T-helper 17 cell (primary cell): Measurements from ENCODE around the gene C7orf57. TPM values are rescaled to one million over a fixed set of nuclear protein-coding genes. Genes with fewer than 3 reads are reported as not detected.

ENCODE experiments used
- ATAC-seq: fragments of 150-1000 bp; cut with Tn5 transposase; 2 replicates; pipeline ENCODE4 v1.10.0; 2021; ENCODE audit warnings: mild to moderate bottlenecking, moderate library complexity
- DNase-seq, 3 donors: peaks; one replicate each; pipeline versions ENCODE4 v3.0.0 to v3.0.0-alpha.2; 2020 to 2021
- H3K9me3 ChIP-seq: one replicate; pipeline ENCODE4 v1.7.0; 2013; ENCODE audit warnings: low read length, mild to moderate bottlenecking; ENCODE audit not compliant: control insufficient read depth, poor library complexity, severe bottlenecking
- H3K27ac Mint-ChIP-seq: one replicate; pipeline ENCODE4 v1.8.0; 2022; ENCODE audit warnings: mild to moderate bottlenecking, moderate library complexity, mixed read lengths
- H3K27me3 Mint-ChIP-seq: one replicate; pipeline ENCODE4 v1.8.0; 2022; ENCODE audit warnings: mixed read lengths
- H3K36me3 Mint-ChIP-seq: one replicate; pipeline ENCODE4 v1.8.0; 2022; ENCODE audit warnings: low read depth, mixed read lengths
- H3K4me1 Mint-ChIP-seq: one replicate; pipeline ENCODE4 v1.8.0; 2022; ENCODE audit warnings: mild to moderate bottlenecking, mixed read lengths
- H3K4me3 Mint-ChIP-seq: one replicate; pipeline ENCODE4 v1.8.0; 2022; ENCODE audit warnings: mild to moderate bottlenecking, moderate library complexity, mixed read lengths
- total RNA-seq, 4 donors: library from RNA in 2 of 4; stranded (reverse) in 2 of 4; gene quantifications; one replicate each; pipeline ENCODE4 v1.2.3 and lab custom pipeline; 2022 to 2026

Gene C7orf57
- total RNA-seq, 2 donors from 2014 or later = 0.29 to 0.30 TPM

DNA sequence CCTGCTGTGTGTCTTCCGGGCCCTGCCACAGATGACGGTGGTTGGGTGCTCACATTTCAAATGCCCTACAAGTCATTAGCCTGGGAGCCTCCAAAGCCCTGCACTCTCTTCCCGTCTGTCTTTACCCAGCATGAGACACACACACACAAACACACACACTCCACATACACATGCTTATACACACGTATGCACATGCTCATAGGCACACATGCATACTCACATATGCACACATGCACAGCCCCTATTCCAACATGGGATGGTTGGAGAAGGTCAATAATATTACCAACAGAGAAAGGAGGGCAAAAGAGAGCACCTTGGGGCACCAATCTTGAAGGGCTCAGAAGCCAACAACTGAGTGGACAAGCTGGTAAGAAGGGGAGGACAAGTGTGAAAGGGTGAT lies 25.4 kb upstream of the C7orf57 start:
- no peak overlapping the region for H3K27ac Mint-ChIP-seq
- no peak overlapping the region for H3K4me3 Mint-ChIP-seq
- ATAC-seq = no peak
- no peak for DNase-seq
- peaks cover 7% of the 10 kb centered on the region for H3K4me1 Mint-ChIP-seq
- peaks cover 20% of the 10 kb centered on the region for H3K27me3 Mint-ChIP-seq
- H3K9me3 ChIP-seq = no peaks in the 10 kb centered on the region
- H3K36me3 Mint-ChIP-seq = no peaks in the 10 kb centered on the region

DNA sequence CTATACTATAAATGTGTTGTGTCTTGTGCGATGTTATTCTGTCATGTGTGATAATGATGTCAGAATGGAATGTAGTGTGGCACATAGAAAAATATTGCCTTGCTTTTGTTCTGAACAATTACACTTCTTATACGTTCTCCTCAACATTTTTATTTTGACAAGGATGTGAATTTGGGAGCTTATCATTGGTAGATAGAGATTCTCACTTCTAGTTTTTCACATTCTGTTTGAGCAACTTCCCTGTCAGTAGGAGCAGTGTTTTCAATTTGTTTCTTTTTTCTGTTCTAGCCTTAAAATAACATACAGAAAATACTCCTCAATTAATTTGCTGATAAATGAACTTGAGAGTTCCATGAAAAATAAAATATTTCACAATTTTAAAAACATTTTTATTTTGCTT lies 24.0 kb upstream of the C7orf57 start:
- DNase-seq = no peak
- H3K36me3 Mint-ChIP-seq = no peaks in the 10 kb centered on the region
- H3K4me3 Mint-ChIP-seq = no peak overlapping the region
- H3K27ac Mint-ChIP-seq = no peak overlapping the region
- ATAC-seq = no peak
- no peaks in the 10 kb centered on the region for H3K9me3 ChIP-seq
- peaks cover 21% of the 10 kb centered on the region for H3K27me3 Mint-ChIP-seq
- peaks cover 7% of the 10 kb centered on the region for H3K4me1 Mint-ChIP-seq

DNA sequence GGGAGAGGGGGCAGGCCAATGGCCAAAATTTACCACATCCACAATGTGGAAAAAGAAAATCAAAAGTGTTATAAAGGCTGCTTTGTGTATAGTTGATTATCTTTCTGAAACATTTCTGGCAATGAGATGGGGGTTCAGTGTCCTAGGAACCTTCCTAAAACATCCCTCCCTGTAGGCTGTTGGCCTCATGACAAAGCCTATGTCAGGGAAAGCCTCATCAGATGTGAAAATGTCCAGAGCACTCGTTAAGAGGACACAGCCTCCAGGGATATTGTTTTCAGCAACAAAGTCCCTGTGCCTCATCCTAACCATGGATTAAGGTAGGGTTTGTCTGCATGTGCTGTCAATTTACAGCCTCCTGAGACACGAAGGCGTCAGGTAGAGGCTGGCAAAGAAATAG lies 23.4 kb upstream of the C7orf57 start:
- Mint-ChIP-seq H3K4me1 (peaks cover 7% of the 10 kb centered on the region), H3K27ac (no peak overlapping the region), H3K4me3 (no peak overlapping the region), H3K36me3 (no peaks in the 10 kb centered on the region), H3K27me3 (peaks cover 18% of the 10 kb centered on the region)
- no peak for DNase-seq
- no peak for ATAC-seq
- H3K9me3 ChIP-seq = no peaks in the 10 kb centered on the region

DNA sequence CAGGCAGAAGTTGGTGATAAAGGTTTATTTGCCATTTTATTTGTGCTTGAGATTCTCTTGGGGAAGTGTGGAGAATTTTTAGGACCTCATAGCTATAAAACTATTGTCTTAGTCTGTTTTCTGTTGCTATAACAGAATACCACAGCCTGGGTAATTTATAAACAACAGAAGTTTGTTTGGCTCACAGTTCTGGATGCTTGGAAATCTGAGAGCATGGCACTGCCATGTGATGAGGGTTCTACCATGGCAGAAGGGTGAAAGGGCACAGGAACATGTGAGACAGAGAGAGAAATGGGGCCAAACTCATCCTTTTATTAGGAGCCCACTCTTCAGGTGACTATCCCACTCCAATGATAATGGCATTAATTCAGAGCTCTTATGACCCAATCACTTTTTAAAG lies 18.7 kb upstream of the C7orf57 start:
- H3K9me3 ChIP-seq = no peaks in the 10 kb centered on the region
- Mint-ChIP-seq H3K27me3 (peaks cover 9% of the 10 kb centered on the region), H3K27ac (no peak overlapping the region), H3K4me3 (no peak overlapping the region), H3K4me1 (peaks cover under 1% of the 10 kb centered on the region), H3K36me3 (no peaks in the 10 kb centered on the region)
- DNase-seq (no peak), ATAC-seq (no peak)

DNA sequence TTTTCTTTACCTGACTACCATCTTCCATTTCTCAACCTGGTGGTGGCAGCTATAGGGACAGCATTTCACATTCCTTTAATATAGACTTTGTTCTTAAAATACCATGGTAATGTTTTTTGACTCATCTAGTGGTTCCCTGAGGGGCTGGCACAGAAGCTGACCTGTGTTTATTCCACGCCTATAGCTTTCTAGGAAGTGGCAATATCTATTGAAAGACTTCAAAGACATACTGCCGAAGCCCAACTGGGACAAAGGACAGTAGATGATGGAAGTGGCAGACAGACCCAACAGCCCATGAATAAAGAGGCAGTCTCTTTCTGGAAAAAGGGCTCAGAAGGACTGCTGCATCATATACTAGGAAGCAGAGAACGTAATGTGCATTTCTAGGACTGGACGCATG lies 17.7 kb upstream of the C7orf57 start:
- Mint-ChIP-seq H3K27ac (no peak overlapping the region), H3K4me3 (no peak overlapping the region), H3K36me3 (no peaks in the 10 kb centered on the region)

DNA sequence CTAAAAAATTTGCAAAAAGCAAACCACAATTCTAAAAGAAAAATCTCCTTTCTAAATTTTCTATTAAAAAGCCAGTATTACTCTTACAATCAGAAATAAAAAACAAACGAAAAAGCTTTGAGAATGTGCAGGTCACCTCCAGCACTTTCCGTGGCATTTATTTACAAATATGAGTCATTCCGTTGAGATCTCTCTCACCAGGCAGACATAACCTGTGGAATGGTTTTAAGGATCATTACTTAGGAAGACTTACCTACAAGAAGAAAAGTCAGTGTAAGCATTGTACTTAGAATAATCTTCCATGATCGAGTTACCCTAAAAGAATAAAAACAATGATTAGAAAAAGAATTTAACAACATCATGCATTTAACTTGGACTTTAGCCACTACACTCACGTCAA lies 9.7 kb upstream of the C7orf57 start:
- DNase-seq = no peak
- Mint-ChIP-seq H3K27ac (no peak overlapping the region), H3K4me3 (no peak overlapping the region), H3K4me1 (no peaks in the 10 kb centered on the region), H3K36me3 (no peaks in the 10 kb centered on the region), H3K27me3 (peaks cover 18% of the 10 kb centered on the region)
- H3K9me3 ChIP-seq = peaks cover 4% of the 10 kb centered on the region
- no peak for ATAC-seq

More for the DNA sequence above, 17.7 kb upstream of the C7orf57 start:
- no peak for DNase-seq
- no peaks in the 10 kb centered on the region for H3K9me3 ChIP-seq
- Mint-ChIP-seq H3K27me3 (peaks cover 9% of the 10 kb centered on the region), H3K4me1 (no peaks in the 10 kb centered on the region)
- ATAC-seq = no peak

DNA sequence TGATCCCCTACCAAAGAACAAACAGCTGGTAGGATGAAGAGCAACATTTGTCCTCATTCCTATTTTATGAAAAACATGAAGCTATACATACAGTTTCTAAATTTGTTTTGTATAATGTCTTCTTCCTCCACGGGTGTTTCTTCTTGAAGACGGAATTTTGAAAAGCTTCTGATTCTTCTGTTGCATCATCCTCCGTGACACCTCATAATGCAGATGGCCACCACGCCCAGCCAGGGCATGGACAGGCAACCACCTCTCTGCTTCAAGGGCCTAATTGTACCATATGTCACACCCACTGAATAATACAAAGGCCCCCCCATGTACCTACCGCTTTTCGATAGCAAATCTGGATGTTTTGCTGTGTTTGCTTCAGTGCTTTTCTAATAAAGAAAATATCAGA lies 6.4 kb upstream of the C7orf57 start, which contains the start of gene SUN3:
SUN3 (minus strand) TSS at position 170 of the 400 bp plus-strand sequence; CDS start at position 1, 169 bp downstream.
- ATAC-seq = no peak
- peaks cover 4% of the 10 kb centered on the region for H3K9me3 ChIP-seq
- DNase-seq = no peak
- Mint-ChIP-seq H3K4me3 (no peak within 1 kb of the TSS), H3K4me1 (no peaks in the 10 kb centered on the region), H3K36me3 (no peaks in the 10 kb centered on the region), H3K27ac (no peak within 1 kb of the TSS), H3K27me3 (peaks cover 25% of the 10 kb centered on the region)

DNA sequence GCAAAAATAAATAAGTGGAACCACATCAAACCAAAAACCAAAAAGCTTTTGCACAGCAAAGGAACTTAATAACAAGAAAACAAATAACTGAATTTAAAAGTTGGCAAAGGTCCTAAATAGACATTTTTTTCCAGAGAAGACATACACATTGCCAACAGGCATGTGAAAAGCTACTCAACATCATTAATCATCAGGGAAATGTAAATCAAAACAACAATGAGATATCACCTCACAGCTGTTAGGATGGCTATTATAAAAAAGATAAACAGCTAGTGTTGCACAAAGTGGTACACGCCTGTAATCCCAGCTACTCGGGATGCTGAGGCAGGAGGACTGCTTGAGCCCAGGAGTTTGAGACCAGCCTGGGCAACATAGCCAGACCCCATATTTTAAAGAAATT lies 4.2 kb upstream of the C7orf57 start:
- H3K9me3 ChIP-seq = no peaks in the 10 kb centered on the region
- peaks cover 30% of the 10 kb centered on the region for H3K27me3 Mint-ChIP-seq
- ATAC-seq (no peak), DNase-seq (no peak)
- no peak overlapping the region for H3K4me3 Mint-ChIP-seq
- H3K36me3 Mint-ChIP-seq = no peaks in the 10 kb centered on the region
- no peak overlapping the region for H3K27ac Mint-ChIP-seq
- peaks cover 6% of the 10 kb centered on the region for H3K4me1 Mint-ChIP-seq

DNA sequence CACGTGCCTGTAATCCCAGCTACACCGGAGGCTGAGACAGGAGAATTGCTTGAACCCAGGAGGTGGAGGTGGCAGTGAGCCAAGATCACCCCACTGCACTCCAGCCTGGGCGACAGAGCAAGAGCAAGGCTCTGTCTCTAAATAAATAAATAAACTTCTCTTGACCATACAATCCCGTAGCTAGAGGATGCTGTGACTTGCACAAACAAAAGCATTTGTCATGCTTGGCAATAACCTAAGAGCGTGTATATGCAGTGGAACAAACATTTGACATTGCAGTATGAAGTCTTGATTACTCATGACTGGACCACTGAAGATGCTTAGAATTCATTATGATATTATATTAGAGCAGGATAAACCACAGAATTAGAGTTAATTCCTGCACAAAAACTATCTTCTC lies 1.4 kb upstream of the C7orf57 start:
- Mint-ChIP-seq H3K4me1 (peaks cover 14% of the 10 kb centered on the region), H3K36me3 (no peaks in the 10 kb centered on the region), H3K4me3 (no peak overlapping the region), H3K27me3 (peaks cover 39% of the 10 kb centered on the region), H3K27ac (no peak overlapping the region)
- no peak for DNase-seq
- no peaks in the 10 kb centered on the region for H3K9me3 ChIP-seq
- no peak for ATAC-seq

DNA sequence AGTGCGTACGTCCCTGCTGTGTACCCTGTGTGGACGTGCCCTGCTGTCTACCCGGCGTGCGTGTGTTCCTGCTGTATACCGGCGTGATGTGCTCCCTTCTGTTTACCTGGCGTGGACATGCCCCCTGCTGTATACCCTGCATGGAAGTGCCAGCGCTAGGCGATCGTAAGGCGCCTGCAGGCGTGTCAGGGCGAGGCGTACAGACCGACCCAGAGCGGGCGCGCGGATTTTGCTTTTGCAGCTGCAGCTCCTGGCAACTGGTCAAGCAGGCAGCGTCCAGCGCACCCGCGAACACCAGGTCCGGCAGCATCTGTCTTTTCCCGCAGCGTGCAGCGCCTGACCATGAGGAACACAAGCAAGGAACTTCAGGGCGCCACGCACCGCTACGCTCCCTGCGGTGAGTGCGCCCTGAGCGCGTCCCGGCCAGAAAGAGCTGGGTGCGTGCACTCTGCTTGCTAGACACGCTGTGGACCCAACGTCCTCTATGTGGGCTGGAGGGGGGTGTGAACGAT lies 680 bp downstream of the C7orf57 start:
- H3K27ac Mint-ChIP-seq = peak overlapping the region; percentile 86

DNA sequence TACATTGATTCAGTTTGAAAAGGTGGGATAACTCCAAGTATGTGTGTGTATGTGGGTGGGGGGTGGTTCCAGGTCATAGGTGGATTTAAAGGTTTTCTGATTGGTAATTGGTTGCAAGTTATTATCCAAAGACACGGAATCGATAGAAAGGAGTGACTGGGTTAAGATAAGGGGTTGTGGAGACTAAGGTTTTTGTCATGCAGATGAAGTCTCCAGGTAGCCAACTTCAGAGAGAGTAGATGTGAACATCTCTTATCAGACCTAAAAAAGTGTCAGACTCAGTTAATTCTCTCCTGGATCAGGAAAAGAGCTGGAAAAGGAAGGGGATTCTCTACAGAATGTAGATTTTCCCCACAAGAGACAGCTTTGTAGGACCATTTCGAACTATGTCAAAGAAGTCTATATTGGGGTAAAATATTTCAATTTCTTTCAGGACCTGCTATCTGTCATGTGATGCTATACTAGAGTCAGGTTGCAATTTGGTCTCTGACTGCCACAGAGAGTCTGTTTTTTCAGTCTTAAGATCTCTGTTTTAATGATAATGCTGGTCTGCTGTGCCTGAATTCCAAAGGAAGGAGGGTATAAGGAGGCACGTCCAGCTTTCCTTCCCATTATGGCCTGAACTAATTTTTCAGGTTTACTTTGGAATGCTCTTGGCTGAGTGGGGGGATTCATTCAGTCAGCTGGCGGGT lies 3.6 kb downstream of the C7orf57 start:
- Mint-ChIP-seq H3K27me3 (peaks cover 24% of the 10 kb centered on the region), H3K4me1 (peaks cover 23% of the 10 kb centered on the region), H3K36me3 (no peaks in the 10 kb centered on the region), H3K27ac (no peak overlapping the region), H3K4me3 (no peak overlapping the region)
- DNase-seq = no peak
- ATAC-seq = no peak
- H3K9me3 ChIP-seq = no peaks in the 10 kb centered on the region

More for the DNA sequence above, 680 bp downstream of the C7orf57 start:
- ATAC-seq (no peak), DNase-seq (no peak)
- H3K9me3 ChIP-seq = no peaks in the 10 kb centered on the region
- H3K27me3 Mint-ChIP-seq = peaks cover 30% of the 10 kb centered on the region
- peak overlapping the region; percentile 94 for H3K4me3 Mint-ChIP-seq
- H3K36me3 Mint-ChIP-seq = no peaks in the 10 kb centered on the region
- H3K4me1 Mint-ChIP-seq = peaks cover 15% of the 10 kb centered on the region

DNA sequence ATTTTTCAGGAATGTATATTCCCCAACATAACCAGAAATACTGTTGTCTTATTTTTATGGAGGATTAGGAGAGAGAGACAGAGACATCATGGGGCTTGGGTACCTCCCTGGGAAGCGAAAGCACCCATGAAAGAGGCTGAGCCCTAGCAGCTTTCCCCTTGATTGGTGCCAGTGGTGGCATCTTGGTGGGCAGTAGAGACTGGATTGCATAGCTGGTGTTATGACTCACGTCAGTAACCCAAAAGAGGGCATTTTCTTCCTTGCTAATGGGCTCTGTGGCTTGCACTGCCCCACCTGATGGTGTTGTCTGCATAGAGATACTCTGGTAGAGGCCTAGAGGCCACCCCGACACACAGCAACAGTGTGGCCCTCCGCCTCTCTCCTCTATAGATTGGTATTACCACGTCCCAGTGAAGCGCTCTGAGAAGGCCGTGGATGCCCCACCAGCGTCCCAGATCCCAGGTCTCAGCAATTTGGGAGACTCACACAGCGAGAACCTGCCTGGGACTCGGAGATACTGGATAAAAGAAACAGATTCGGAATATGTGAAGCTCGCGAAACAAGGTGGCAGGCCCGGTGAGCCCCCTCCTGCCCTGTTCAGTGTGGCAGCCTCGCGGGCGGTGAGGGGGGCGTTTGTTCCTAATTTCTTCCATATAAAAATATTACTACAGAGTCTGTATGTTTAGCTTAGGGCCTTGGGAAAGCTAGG lies 5.8 kb downstream of the C7orf57 start:
- Mint-ChIP-seq H3K27ac (peak overlapping the region; percentile 69), H3K4me1 (peaks cover 25% of the 10 kb centered on the region), H3K4me3 (no peak overlapping the region), H3K27me3 (peaks cover 19% of the 10 kb centered on the region), H3K36me3 (no peaks in the 10 kb centered on the region)
- ATAC-seq = no peak
- no peaks in the 10 kb centered on the region for H3K9me3 ChIP-seq
- no peak for DNase-seq

DNA sequence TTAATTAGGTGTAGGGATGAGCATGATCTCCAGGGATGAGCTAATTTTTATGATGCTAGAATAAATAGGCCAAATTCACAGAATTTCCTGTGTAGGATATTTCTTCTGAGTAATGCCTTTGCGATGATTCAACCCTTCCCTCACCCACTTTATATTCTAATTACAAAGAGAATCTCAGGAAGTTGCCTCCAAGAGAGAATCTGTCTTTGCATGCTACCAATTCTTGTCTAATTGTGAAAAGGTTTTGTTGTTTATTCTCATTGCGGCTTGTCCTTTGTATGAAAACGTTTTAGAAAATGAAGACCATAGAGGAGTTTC lies 6.3 kb downstream of the C7orf57 start:
- ATAC-seq (no peak), DNase-seq (no peak)
- Mint-ChIP-seq H3K4me3 (no peak overlapping the region), H3K36me3 (no peaks in the 10 kb centered on the region), H3K27me3 (peaks cover 14% of the 10 kb centered on the region), H3K27ac (peak overlapping the region; percentile 69), H3K4me1 (peaks cover 26% of the 10 kb centered on the region)
- H3K9me3 ChIP-seq = no peaks in the 10 kb centered on the region

DNA sequence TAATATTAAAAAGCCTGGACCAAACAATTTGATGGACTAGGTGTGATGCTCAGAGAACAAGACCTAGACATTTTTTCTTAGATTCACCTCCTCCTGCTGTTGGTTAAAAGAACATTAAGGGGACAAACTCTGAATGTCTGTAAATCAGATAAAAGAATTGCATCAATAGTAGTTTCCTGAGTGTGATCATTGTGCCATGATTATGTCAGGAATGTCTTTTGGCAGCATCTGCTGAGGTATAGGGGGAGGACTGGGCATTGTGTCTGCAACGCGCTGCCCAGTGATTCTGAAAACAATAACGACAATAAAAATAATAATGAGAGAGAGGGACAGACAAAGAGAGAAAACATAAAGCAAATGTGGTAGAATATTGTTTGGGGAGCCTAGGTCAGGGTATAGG lies 6.9 kb downstream of the C7orf57 start:
- ATAC-seq = no peak

More for the DNA sequence above, 6.9 kb downstream of the C7orf57 start:
- H3K36me3 Mint-ChIP-seq = no peaks in the 10 kb centered on the region
- H3K27ac Mint-ChIP-seq = peak overlapping the region; percentile 69
- H3K4me1 Mint-ChIP-seq = peaks cover 23% of the 10 kb centered on the region
- H3K27me3 Mint-ChIP-seq = peaks cover 8% of the 10 kb centered on the region
- H3K9me3 ChIP-seq = no peaks in the 10 kb centered on the region
- no peak for DNase-seq
- H3K4me3 Mint-ChIP-seq = no peak overlapping the region
